NCI-H1105 treated with DMSO at 0.1 percent for 48 hours (cell line): ENCODE data around the gene ADARB1.
"Not testable (repeated sequence)": the region's sequence is repeated elsewhere in the genome, so short reads cannot be mapped to it uniquely, and the experiment has no call there.

Source experiments
- DNase-seq: peaks from one replicate; lab custom pipeline; 2025; lab: John Stamatoyannopoulos, UW

Gene ADARB1

DNA sequence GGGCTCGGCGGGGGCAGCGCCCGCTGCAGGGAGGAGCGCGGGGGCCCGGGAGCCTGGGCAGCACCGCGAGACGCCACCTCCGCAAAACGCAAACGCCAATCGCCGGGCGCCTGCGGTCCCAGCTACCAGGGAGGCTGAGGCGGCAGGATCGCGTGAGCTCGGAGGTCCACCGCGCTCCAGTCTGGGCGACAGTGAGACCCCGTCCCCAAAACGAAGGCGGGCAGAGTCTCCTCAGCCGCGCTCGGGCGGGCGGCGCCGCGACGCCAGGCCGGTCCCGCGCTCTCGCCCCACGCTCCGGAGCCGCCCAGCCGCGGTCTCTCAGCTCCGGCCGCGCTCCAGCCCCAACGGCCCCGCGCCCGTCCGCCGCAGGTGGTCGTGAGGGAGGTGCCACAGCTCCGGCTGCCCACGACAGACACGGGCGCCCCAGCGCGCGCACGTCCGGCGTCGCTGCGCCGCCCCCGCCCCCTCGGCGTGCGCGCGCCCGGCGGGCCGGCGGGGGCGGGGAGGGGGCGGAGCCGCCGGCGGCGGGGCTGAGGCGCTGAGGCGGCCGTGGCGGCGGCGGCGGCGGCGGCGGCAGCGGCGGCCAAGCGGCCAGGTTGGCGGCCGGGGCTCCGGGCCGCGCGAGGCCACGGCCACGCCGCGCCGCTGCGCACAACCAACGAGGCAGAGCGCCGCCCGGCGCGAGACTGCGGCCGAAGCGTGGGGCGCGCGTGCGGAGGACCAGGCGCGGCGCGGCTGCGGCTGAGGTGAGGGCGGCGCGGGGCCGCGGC, at the start of gene ADARB1:
ADARB1 (plus strand) TSS at position 533 of the 770 bp plus-strand sequence. CDS start 97,077 bp downstream, outside the sequence.
- DNase-seq = peak; percentile 47

DNA sequence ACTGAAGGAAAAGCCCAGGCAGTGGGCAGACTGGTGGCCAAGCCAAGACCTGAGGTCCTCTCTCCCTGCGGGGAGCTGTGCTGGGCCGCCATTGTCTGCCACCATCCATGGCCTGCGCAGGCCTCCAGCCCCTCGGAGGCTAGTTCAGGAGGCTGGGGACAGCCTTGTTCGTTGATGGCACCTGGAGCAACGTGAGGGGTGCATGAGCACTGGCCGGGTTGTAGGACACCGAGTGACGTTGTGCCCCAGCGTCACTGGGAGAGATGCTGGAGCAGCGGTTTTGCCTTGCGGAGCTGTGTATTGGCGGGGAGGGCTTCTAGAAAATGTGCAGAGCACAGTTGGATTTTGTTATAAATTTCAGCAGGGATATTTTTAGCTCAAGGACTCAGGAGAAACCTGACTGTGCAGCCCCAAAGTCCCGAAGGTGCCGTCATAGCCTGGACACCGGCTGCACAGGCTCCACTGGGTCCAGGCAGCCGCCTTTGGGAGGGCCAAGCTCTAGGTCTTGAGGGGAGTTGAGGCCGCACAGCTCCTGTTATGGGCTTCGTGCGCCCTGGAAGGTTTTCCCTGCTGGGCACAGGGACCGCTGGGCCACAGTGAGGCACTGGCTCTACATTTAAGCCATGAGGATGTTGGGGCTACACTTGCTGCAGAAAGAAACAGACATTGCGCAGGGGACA, 48.2 kb upstream of the ADARB1 start:
- DNase-seq = no peak

DNA sequence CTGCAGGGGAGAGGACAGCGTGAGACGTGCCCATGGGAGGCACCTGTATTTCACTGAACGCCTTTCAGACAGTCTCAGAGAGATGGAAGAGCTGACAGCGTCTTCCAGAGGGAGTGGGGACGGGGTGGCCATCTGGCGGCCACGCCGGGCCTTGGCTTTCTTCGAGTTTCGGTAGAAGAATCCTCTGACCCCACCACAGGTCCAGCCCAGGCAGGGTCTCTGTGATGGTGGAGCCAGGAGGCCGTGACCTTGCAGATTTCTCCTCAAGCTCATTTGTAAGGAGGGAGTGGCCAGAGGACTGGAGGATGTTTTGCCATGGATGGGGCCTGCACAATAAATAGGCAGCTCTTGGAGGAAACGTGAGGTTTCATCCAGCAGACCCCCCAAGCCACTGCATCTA, 47.6 kb upstream of the ADARB1 start:
- DNase-seq = no peak

DNA sequence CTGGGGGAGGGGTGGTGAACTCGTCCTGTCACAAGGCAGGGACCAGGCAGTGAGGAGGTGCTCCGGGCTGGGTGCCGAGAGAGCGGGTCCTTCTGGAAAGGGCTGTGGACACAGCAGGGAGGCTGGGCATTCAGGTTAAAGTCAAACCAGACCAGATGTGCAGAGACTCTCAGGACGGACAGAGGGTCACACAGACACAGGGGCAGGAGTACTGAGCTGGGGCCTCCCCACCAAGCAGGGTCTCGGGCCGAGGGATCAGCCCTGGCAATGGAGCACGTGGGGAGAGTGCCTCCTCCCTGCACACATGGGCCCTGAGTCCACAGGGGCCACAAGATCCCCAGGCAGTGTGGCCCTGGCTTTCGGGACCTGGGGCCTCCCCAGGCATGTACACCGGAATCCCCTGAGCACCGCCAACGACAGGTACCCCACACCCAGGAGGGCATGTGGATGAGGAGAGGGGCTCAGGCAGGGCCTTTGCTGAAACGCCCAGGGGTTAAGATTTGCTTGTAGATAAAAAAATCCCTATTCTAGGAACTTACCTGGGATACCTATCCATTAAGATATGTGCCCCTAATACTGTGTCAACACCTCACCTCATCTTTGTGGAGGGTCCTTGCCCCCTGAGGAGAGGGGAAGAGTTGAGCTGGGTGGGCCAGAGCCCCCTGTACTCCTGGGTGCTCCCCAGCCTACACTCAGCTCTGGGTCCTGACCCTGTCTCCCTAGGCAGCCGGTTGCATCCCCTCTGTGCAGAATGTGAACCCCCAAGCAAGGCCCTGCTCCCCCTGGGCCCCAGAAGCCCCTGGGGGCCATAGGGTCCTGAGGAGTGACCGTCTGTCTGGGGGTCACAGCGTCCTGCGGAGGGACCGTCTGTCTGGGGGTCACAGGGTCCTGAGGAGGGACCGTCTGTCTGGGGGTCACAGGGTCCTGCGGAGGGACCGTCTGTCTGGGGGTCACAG, 46.9 kb upstream of the ADARB1 start:
- DNase-seq = no peak

DNA sequence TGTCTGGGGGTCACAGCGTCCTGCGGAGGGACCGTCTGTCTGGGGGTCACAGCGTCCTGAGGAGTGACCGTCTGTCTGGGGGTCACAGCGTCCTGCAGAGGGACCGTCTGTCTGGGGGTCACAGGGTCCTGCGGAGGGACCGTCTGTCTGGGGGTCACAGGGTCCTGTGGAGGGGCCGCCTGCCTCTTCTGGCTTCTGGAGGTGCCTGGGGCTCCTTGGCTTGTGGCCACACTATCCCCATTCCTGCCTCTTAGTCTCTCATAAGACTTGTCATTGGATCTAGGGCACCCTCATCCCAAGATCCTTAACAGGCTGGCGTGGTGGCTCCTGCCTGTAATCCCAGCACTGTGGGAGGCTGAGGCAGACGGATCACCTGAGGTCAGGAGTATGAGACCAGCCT, 45.7 kb upstream of the ADARB1 start:
- not testable (repeated sequence) for DNase-seq

GRCh38 chr21:45029298-45029947, 45.0 kb upstream of the ADARB1 start:
- no peak for DNase-seq

DNA sequence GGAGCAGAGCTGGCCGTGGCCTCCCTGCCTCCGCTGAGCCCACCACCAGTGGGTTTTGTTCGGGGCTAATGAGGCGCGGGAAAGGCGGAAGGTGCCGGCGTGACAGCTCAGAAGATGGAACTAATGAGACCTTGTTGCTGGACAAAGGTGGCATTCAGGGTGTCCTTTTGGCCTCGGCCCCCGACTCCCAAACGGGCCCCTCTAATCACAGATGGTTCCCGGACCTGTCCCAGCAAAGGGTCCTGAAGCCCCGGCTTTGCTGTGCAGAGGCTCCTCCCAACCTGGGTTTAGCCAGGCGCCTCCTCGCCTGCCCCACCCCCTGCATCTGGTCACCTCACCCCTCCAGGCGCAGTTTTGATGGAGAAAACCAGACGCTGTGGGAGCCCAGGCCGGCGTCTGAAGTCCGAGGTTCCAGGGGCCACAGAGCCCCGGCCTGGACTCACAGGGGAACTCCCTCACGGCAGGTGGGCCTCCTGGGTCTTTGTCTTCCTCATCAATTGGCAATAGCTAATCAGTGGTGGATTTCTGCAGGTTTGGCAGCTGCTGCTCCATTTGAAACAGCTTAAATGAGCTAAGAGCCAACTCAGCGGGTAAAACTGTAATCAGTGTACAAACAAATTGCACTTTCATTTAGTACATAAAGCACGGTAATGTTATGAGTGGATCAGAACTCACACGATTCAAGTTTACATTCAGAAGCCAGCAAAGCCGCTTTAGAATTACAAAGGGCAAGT, 44.3 kb upstream of the ADARB1 start:
- DNase-seq = no peak

DNA sequence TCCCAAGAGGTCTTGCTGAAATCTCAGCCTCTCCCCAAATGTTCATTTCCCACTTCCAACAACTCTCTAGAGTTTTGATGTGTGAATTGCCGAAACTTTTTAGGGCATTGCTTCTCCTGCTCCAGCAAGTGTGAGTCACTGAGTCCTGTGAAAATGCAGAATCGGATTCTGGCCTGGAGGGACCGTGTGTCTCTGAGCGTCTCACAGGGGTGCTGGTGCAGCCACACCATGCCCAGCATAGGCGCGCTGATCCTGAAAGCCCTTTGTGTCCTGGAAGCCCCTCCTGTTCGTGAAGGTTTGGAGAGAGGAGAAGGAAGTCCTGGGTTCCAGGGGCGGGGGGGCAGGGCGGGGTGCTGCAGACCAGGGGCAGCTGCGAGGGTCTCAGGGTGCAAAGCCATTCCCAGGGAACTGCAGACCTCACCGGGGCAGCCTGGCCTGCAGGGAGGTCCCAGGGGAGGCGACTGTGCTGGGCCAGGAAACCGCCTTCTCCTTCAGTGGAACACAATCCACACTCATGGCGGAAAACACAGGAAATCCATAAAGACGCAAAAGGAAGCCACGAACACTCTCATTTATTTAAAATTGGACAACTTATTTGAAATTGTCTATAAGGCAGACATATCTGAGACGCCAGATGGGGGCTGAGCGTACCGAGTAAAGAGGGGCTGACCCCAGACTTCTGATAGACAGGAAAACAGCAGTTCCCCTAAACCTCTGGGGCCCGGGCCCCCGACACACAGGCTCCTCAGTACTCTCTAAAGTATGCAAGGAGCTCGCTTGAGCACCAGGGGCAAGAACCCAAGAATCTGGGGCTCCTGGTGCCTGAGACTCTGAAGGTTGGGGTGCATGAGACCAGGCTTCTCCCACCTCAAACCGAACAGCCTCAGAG, 43.5 kb upstream of the ADARB1 start:
- no peak for DNase-seq

DNA sequence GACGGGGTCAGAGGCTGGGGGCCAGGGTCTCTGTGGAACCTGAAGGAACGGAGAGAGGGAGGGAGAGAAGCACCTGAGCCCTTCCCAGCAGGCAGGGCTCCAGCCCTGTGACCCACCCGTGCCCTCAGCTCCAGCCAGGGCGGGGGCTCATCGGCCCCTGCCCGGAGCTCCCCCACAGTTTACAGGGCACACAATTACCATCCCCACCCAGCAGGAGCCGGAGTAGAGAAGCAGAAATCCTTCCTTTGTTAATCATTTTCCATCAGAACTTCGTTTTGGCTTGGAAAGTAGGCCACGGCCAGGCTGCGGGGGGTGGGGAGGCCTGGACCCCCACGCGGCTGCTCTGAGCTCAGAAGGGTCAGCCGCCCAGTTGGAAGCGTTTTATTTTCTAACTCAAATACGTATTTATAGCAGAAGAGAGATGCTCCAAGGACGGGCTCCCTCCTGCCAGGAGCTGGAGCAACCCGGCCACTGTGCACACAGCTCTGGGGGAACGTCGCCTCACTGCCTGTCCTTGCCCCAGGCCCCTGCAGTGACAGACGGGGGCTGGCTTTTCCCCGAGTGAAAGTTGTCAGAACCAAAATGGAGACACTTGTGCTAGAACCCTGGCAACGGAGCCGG, 42.7 kb upstream of the ADARB1 start:
- DNase-seq = no peak

- no peak for DNase-seq
Measured at GRCh38 chr21:45032332-45032731, 42.0 kb upstream of the ADARB1 start.

GRCh38 chr21:45032977-45033710, 41.2 kb upstream of the ADARB1 start:
- DNase-seq = no peak

GRCh38 chr21:45033791-45034555, 40.4 kb upstream of the ADARB1 start:
- DNase-seq = no peak

- no peak for DNase-seq
Measured at GRCh38 chr21:45034556-45035476, 39.6 kb upstream of the ADARB1 start.

- DNase-seq = no peak
Measured at GRCh38 chr21:45035477-45035848, 38.9 kb upstream of the ADARB1 start.

DNA sequence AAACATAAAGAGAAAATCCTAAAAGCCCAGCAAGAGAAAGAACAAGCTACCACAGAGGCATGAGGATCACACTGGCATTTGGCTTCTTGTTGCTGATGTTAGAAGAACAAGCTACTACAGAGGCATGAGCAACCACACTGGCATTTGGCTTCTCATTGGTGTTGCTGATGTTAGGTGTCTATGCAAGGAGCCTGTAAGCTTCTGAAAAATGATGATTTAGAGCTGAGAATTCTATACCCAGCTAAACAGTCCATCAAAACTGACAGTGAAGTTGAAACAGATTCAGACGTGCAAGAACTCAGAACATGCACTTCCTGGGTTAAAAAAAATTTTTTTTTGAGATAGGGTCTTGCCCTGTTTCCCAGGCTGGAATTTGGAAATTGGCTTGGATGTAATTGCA, 37.8 kb upstream of the ADARB1 start:
- no peak for DNase-seq

DNA sequence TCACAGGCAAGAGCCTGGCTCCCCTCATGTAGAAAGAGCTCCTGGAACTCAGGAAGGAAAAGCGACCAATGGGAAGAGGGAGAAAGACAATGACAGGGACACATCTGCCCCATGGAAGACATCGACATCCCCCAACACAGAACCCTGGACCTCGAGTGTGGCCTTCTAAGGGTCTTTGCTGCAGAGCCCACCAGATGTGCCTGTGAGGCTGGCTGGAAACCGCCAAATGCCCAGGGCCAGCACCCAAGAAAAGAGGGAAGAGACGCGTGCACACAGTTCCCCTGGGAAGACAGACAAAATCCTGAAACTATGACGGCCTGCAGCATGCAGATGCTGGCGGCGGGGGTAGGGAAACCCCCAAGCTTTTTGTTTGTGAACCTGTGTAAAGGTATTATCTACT, 36.4 kb upstream of the ADARB1 start:
- DNase-seq = no peak
